CD14-positive monocyte (primary cell): ENCODE results near the gene AHSG. TPM values are rescaled to one million over a fixed set of nuclear protein-coding genes. Genes with fewer than 3 reads are reported as not detected.

Experiments used
- DNase-seq, 3 donors: peaks; one replicate each; pipeline ENCODE4 v3.0.0-alpha.2; 2011 to 2022
- H2AFZ ChIP-seq: 2 replicates; pipeline ENCODE4 v1.6.0; 2012; ENCODE audit warnings: mild to moderate bottlenecking, low read depth, low read length, inconsistent platforms; ENCODE audit not compliant: insufficient read depth, poor library complexity, severe bottlenecking
- H3K27ac ChIP-seq, 2 donors: 1 replicate in 1 of 2; 2 replicates in 1 of 2; pipeline ENCODE4 v1.5.1; 2012 to 2013; ENCODE audit warnings: low read length in 2 of 2, control low read depth in 1 of 2, inconsistent platforms in 1 of 2, low read depth in 1 of 2, mild to moderate bottlenecking in 1 of 2
- H3K27me3 ChIP-seq, 2 donors: one replicate each; pipeline versions ENCODE4 v1.6.0 to v1.6.1; 2011 to 2013; ENCODE audit warnings: low read length in 2 of 2; ENCODE audit not compliant: control insufficient read depth in 2 of 2, insufficient read depth in 2 of 2
- H3K36me3 ChIP-seq, 2 donors: replicated peaks in 1 of 2; 1 replicate in 1 of 2; 2 replicates in 1 of 2; pipeline versions ENCODE4 v1.5.1 to v1.6.1; 2012 to 2013; ENCODE audit warnings: low read length in 2 of 2, control low read depth in 1 of 2, inconsistent platforms in 1 of 2, mild to moderate bottlenecking in 1 of 2; ENCODE audit not compliant: insufficient read depth in 2 of 2, control insufficient read depth in 1 of 2
- H3K4me1 ChIP-seq, 2 donors: 1 replicate in 1 of 2; 2 replicates in 1 of 2; pipeline versions ENCODE4 v1.5.1 to v1.6.1; 2012 to 2013; ENCODE audit warnings: low read length in 2 of 2, control low read depth in 1 of 2, inconsistent platforms in 1 of 2, mild to moderate bottlenecking in 1 of 2, moderate library complexity in 1 of 2; ENCODE audit not compliant: insufficient read depth in 2 of 2, control insufficient read depth in 1 of 2
- H3K4me2 ChIP-seq: replicated peaks from 2 replicates; pipeline ENCODE3; 2012; ENCODE audit warnings: low read length, moderate library complexity, mild to moderate bottlenecking; ENCODE audit not compliant: poor library complexity, severe bottlenecking; ENCODE audit errors: extremely low read depth
- H3K4me3 ChIP-seq, 3 experiments: fragments of 200-600 bp in 1 of 3; sonication (generic) in 1 of 3; replicated peaks in 1 of 3; 1 replicate in 2 of 3; 2 replicates in 1 of 3; pipeline ENCODE4 v1.5.1; 2011 to 2013; ENCODE audit warnings: low read length in 3 of 3, mild to moderate bottlenecking in 3 of 3, control low read depth in 2 of 3, low read depth in 2 of 3, inconsistent platforms in 1 of 3, moderate library complexity in 1 of 3
- H3K79me2 ChIP-seq: 2 replicates; pipeline ENCODE4 v1.6.0; 2012; ENCODE audit warnings: mild to moderate bottlenecking, control low read depth, inconsistent platforms, low read length, moderate library complexity; ENCODE audit not compliant: insufficient read depth
- H3K9ac ChIP-seq: 2 replicates; pipeline ENCODE4 v1.6.0; 2017; ENCODE audit warnings: low read length, mild to moderate bottlenecking; ENCODE audit not compliant: insufficient read depth, poor library complexity, severe bottlenecking
- H3K9me3 ChIP-seq, 2 donors: replicated peaks in 1 of 2; 1 replicate in 1 of 2; 2 replicates in 1 of 2; pipeline versions ENCODE4 v1.5.1 to v1.6.1; 2012 to 2013; ENCODE audit warnings: low read length in 2 of 2, control low read depth in 1 of 2; ENCODE audit not compliant: control insufficient read depth in 1 of 2, insufficient read depth in 1 of 2
- H4K20me1 ChIP-seq: 2 replicates; pipeline ENCODE4 v1.6.0; 2012; ENCODE audit warnings: mild to moderate bottlenecking, low read length, control low read depth, moderate library complexity; ENCODE audit not compliant: insufficient read depth
- H3K27ac Mint-ChIP-seq, 7 donors: one replicate each; pipeline ENCODE4 v1.8.0; 2020; ENCODE audit warnings: mild to moderate bottlenecking in 7 of 7, mixed read lengths in 7 of 7, moderate library complexity in 6 of 7, inconsistent platforms in 2 of 7
- H3K27me3 Mint-ChIP-seq, 3 donors: one replicate each; pipeline ENCODE4 v1.8.0; 2021 to 2022; ENCODE audit warnings: low read depth in 3 of 3, mild to moderate bottlenecking in 3 of 3, mixed read lengths in 3 of 3, moderate library complexity in 3 of 3, inconsistent platforms in 1 of 3
- H3K36me3 Mint-ChIP-seq, 2 donors: one replicate each; pipeline ENCODE4 v1.8.0; 2020; ENCODE audit warnings: mixed read lengths in 2 of 2, inconsistent platforms in 1 of 2, mild to moderate bottlenecking in 1 of 2
- H3K4me1 Mint-ChIP-seq: one replicate; pipeline ENCODE4 v1.8.0; 2020; ENCODE audit warnings: mild to moderate bottlenecking, mixed read lengths
- H3K4me3 Mint-ChIP-seq, 2 donors: one replicate each; pipeline ENCODE4 v1.8.0; 2020; ENCODE audit warnings: mild to moderate bottlenecking in 2 of 2, mixed read lengths in 2 of 2, moderate library complexity in 1 of 2
- H3K9me3 Mint-ChIP-seq, 7 donors: one replicate each; pipeline ENCODE4 v1.8.0; 2020 to 2022; ENCODE audit warnings: mixed read lengths in 7 of 7, mild to moderate bottlenecking in 6 of 7, moderate library complexity in 6 of 7, inconsistent platforms in 2 of 7
- CTCF ChIP-seq: fragments of 200-600 bp; IDR thresholded peaks from one replicate; pipeline ENCODE4 v1.8.0; 2022; ENCODE audit warnings: antibody characterized with exemption, mild to moderate bottlenecking
- WGBS: methylation state at CpG from one replicate; pipeline ENCODE4 v1.1.5; 2013; ENCODE audit warnings: missing lambda C conversion rate; ENCODE audit not compliant: insufficient coverage; 5-methylcytosine and 5-hydroxymethylcytosine counted together
- intact Hi-C, 2 donors: fragments of 100-400 bp; cut with micrococcal nuclease; formaldehyde crosslinking; loops; one replicate each; pipeline versions ENCODE4 v1.15.0 to v1.15.1; 2023
- polyA plus RNA-seq, 3 donors: library from polyadenylated mRNA; depleted of rRNA in 1 of 3; unstranded in 2 of 3; stranded (reverse) in 1 of 3; fragments of 300-500 nt in 2 of 3; fragments of >200 nt in 1 of 3; fragmentation: Illumina TruSeq in 2 of 3; gene quantifications; 1 replicate in 2 of 3; 2 replicates in 1 of 3; pipeline ENCODE4 v1.2.3, GENCODE V29; 2012 to 2021

Gene AHSG
- polyA plus RNA-seq, 3 donors, result not detected

DNA sequence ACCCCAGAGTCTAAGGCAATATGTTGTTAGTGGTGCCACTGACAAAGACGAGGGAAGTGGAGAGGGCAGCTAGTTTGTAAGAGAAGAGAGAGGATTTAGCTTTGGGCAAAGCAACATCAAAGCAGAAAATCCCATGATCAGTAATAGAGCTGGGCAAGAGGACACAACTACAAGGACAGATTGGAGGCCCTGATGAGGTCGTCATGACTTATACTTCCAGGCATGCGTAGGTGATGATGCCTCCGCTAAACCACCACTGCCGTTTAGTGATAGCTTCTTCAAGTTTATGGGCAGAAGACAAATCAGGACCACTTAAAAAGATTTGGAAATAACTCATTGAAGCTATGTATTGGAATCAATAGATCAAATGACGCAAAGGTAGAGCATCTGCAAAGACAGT is 55.6 kb downstream of the AHSG start:
- TF ChIP-seq CTCF, result no peak
- no peak for DNase-seq
- H3K4me3 ChIP-seq, result no peak overlapping the region
- Mint-ChIP-seq H3K4me3 (no peak overlapping the region), H3K36me3 (no peaks in the 10 kb centered on the region), H3K27ac (no peak overlapping the region), H3K9me3 (no peaks in the 10 kb centered on the region), H3K27me3 (peaks cover 8 to 21% (median 17%) of the 10 kb centered on the region in 3 donors), H3K4me1 (no peaks in the 10 kb centered on the region)
- H3K27me3 ChIP-seq, result peaks cover 2 to 9% of the 10 kb centered on the region in 2 donors
- H3K4me2 ChIP-seq, result no peak overlapping the region
- H4K20me1 ChIP-seq, result no peaks in the 10 kb centered on the region
- WGBS, result 83% methylated on average over 1 of the region's 6 CpGs
- no peaks in the 10 kb centered on the region for H3K9me3 ChIP-seq
- H3K27ac ChIP-seq, result no peak overlapping the region
- no peaks in the 10 kb centered on the region for H3K36me3 ChIP-seq
- H3K4me1 ChIP-seq, result no peaks in the 10 kb centered on the region
- no peak overlapping the region for H3K9ac ChIP-seq
- no peaks in the 10 kb centered on the region for H3K79me2 ChIP-seq
- intact Hi-C loops, result no loop called here
- H2AFZ ChIP-seq, result no peak overlapping the region

DNA sequence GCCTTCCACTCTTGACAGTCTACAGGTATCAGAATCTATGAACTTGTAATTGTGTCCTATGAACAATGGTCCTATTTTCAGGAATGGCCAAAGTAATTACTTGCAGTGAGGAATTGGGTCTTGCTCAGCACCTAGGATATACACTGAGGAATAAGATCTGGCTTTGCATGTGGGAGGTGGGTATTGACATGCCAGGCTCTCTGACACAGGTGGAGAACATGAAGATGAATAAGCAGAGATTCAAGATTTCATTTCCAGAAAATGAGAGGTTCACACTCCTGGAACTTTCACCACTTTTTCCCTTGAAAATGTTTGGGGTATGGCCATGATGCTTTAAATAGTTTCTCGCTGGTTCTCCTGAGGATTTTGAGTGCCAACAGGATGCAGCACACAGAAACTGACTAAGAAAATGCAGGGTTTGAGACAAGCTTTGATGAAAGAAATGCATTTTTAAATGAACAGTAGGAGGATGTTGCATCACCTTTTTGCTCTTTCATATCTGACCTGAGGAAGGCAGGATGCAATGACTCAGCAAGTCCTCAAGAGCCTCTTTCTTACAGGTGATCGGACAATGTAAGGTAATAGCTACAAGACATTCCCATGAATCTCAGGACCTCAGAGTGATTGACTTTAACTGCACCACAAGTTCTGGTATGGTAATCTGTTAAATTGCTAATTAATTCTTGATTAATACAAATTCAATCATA is 56.7 kb downstream of the AHSG start:
- Histone ChIP-seq H2AFZ (no peak overlapping the region), H4K20me1 (no peaks in the 10 kb centered on the region), H3K36me3 (no peaks in the 10 kb centered on the region), H3K27ac (no peak overlapping the region), H3K4me3 (no peak overlapping the region), H3K4me2 (no peak overlapping the region), H3K9me3 (no peaks in the 10 kb centered on the region), H3K79me2 (no peaks in the 10 kb centered on the region), H3K4me1 (no peaks in the 10 kb centered on the region), H3K9ac (no peak overlapping the region), H3K27me3 (peaks cover 4 to 5% of the 10 kb centered on the region in 2 donors)
- TF ChIP-seq CTCF, result no peak
- Mint-ChIP-seq H3K27ac (no peak overlapping the region), H3K4me3 (no peak overlapping the region), H3K9me3 (peaks cover 0 to 2% (median 0%) of the 10 kb centered on the region in 7 donors), H3K36me3 (no peaks in the 10 kb centered on the region), H3K4me1 (no peaks in the 10 kb centered on the region), H3K27me3 (peaks cover 9 to 25% (median 17%) of the 10 kb centered on the region in 3 donors)
- 100% methylated on average over 1 of the region's 2 CpGs for WGBS
- DNase-seq, result no peak
- intact Hi-C loops, result no loop called here
